Osteocyte (in vitro differentiated cells): ENCODE measurements around the gene ZNF283. TPM values are rescaled to one million over a fixed set of nuclear protein-coding genes. Genes with fewer than 3 reads are reported as not detected.

Experiments
- DNase-seq: peaks from one replicate; pipeline ENCODE4 v3.0.0; 2021; ENCODE audit warnings: mixed read lengths; ENCODE audit not compliant: unreplicated experiment; ENCODE audit errors: extremely low spot score
- H3K27ac Mint-ChIP-seq: one replicate; pipeline ENCODE4 v1.8.0; 2021; ENCODE audit warnings: mild to moderate bottlenecking, mixed read lengths; ENCODE audit not compliant: unreplicated experiment
- H3K27me3 Mint-ChIP-seq: one replicate; pipeline ENCODE4 v1.8.0; 2021; ENCODE audit warnings: mixed read lengths; ENCODE audit not compliant: unreplicated experiment
- H3K36me3 Mint-ChIP-seq: one replicate; pipeline ENCODE4 v1.8.0; 2021; ENCODE audit warnings: mixed read lengths; ENCODE audit not compliant: unreplicated experiment
- H3K4me1 Mint-ChIP-seq: one replicate; pipeline ENCODE4 v1.8.0; 2021; ENCODE audit warnings: mixed read lengths; ENCODE audit not compliant: unreplicated experiment
- H3K4me3 Mint-ChIP-seq: one replicate; pipeline ENCODE4 v1.8.0; 2021; ENCODE audit warnings: mild to moderate bottlenecking, moderate library complexity, mixed read lengths; ENCODE audit not compliant: unreplicated experiment
- H3K9me3 Mint-ChIP-seq: one replicate; pipeline ENCODE4 v1.8.0; 2021; ENCODE audit warnings: mixed read lengths; ENCODE audit not compliant: unreplicated experiment
- total RNA-seq: library from RNA; stranded (reverse); gene quantifications from 2 replicates; pipeline ENCODE4 v1.2.1, GENCODE V29; 2021
- TF ChIP-seq, protein P1 (sequence below): fragments of 200-600 bp; sonication (generic); IDR thresholded peaks from 2 replicates; pipeline ENCODE4 v1.5.0; 2021; ENCODE audit warnings: antibody characterized with exemption, mild to moderate bottlenecking, moderate library complexity

ZNF283 gene
- total RNA-seq, 1 donor from 2014 or later = 9.8 TPM

GRCh38 chr19:43797118-43797517 lies 30.0 kb upstream of the ZNF283 start:
- DNase-seq = no peak
- H3K4me1 Mint-ChIP-seq = peaks cover 7% of the 10 kb centered on the region
- TF ChIP-seq, protein P1, sequence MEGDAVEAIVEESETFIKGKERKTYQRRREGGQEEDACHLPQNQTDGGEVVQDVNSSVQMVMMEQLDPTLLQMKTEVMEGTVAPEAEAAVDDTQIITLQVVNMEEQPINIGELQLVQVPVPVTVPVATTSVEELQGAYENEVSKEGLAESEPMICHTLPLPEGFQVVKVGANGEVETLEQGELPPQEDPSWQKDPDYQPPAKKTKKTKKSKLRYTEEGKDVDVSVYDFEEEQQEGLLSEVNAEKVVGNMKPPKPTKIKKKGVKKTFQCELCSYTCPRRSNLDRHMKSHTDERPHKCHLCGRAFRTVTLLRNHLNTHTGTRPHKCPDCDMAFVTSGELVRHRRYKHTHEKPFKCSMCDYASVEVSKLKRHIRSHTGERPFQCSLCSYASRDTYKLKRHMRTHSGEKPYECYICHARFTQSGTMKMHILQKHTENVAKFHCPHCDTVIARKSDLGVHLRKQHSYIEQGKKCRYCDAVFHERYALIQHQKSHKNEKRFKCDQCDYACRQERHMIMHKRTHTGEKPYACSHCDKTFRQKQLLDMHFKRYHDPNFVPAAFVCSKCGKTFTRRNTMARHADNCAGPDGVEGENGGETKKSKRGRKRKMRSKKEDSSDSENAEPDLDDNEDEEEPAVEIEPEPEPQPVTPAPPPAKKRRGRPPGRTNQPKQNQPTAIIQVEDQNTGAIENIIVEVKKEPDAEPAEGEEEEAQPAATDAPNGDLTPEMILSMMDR = no peak
- peak overlapping the region; percentile 26 for H3K4me3 Mint-ChIP-seq
- no peak overlapping the region for H3K27ac Mint-ChIP-seq
- no peaks in the 10 kb centered on the region for H3K36me3 Mint-ChIP-seq
- H3K27me3 Mint-ChIP-seq = peaks cover 39% of the 10 kb centered on the region
- H3K9me3 Mint-ChIP-seq = no peaks in the 10 kb centered on the region

DNA sequence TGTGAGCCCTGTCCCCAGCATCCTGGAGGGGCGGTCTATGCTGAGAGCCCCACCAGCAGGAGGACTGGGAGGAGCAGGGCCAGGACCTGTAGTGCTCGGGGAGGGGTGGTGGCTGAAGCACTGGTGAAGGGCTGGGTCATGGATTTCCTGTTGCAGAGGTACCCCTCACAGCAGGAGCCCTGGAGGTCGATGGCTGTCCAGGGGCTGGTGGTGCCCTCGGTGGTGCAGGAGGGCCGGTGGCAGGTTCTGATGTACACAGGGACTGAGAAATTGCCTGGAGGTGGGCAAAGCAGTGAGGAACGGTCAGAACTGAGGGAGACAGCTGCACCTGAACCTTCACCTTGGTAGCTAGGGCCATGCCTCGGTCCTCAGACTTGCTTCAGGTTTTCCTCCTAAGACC lies 29.6 kb upstream of the ZNF283 start:
- peaks cover 39% of the 10 kb centered on the region for H3K27me3 Mint-ChIP-seq
- no peaks in the 10 kb centered on the region for H3K9me3 Mint-ChIP-seq
- H3K4me3 Mint-ChIP-seq = no peak overlapping the region
- no peak overlapping the region for H3K27ac Mint-ChIP-seq
- no peak for DNase-seq
- TF ChIP-seq, protein P1 = no peak
- H3K4me1 Mint-ChIP-seq = peaks cover 7% of the 10 kb centered on the region
- H3K36me3 Mint-ChIP-seq = no peaks in the 10 kb centered on the region

GRCh38 chr19:43798026-43798545 lies 29.0 kb upstream of the ZNF283 start:
- H3K4me1 Mint-ChIP-seq = peaks cover 7% of the 10 kb centered on the region
- H3K36me3 Mint-ChIP-seq = no peaks in the 10 kb centered on the region
- TF ChIP-seq, protein P1 = no peak
- H3K27ac Mint-ChIP-seq = no peak overlapping the region
- no peaks in the 10 kb centered on the region for H3K9me3 Mint-ChIP-seq
- H3K4me3 Mint-ChIP-seq = peak overlapping the region; percentile 74
- peaks cover 44% of the 10 kb centered on the region for H3K27me3 Mint-ChIP-seq
- no peak for DNase-seq

- Mint-ChIP-seq H3K9me3 (no peaks in the 10 kb centered on the region), H3K27ac (no peak overlapping the region), H3K27me3 (peaks cover 39% of the 10 kb centered on the region), H3K4me3 (peak overlapping the region; percentile 74), H3K36me3 (no peaks in the 10 kb centered on the region), H3K4me1 (peaks cover 7% of the 10 kb centered on the region)
- DNase-seq = no peak
- TF ChIP-seq, protein P1 = no peak
Measured at GRCh38 chr19:43798546-43799409, 28.3 kb upstream of the ZNF283 start.

DNA sequence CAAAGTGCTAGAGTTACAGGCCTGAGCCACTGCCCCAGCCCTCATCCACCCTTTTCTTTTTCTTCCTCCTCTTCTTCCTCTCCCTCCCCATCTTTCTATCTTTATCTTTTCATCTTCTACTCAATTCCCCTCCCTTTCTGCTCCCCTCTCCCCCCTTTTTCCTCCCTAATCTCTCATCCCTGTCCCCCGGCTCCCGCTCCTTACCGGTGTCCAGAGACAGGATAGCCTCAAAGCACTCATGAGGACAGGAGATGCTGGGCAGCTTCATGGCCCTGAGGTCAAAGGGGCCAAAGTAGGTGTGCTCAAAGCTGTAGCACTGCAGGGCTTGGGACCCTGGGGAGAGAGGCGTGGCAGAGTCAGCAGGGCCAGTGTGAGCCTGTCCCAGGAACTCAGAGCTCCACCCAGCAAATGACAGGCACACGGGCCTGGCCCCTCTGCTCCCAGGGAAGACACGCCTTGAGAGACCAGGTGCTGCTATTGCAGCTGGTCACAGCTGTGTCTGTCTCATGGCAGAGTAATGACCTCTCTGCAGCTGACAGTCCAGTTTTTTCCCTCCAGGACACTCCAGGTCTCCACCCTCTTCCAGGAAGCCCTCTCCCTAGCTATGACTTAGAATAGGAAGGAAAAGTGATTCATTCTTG lies 27.5 kb upstream of the ZNF283 start:
- Mint-ChIP-seq H3K4me1 (peaks cover 7% of the 10 kb centered on the region), H3K27ac (no peak overlapping the region), H3K9me3 (no peaks in the 10 kb centered on the region), H3K4me3 (peak overlapping the region; percentile 74), H3K27me3 (peaks cover 33% of the 10 kb centered on the region), H3K36me3 (no peaks in the 10 kb centered on the region)
- TF ChIP-seq, protein P1 = no peak
- DNase-seq = no peak
